ENCODE measurements around the gene RAB40B. TPM values are rescaled to one million over a fixed set of nuclear protein-coding genes. Genes with fewer than 3 reads are reported as not detected.

Gene RAB40B
- total and polyA plus RNA-seq, 4 donors, result 4.9 to 12.2 (median 9.1) TPM

DNA sequence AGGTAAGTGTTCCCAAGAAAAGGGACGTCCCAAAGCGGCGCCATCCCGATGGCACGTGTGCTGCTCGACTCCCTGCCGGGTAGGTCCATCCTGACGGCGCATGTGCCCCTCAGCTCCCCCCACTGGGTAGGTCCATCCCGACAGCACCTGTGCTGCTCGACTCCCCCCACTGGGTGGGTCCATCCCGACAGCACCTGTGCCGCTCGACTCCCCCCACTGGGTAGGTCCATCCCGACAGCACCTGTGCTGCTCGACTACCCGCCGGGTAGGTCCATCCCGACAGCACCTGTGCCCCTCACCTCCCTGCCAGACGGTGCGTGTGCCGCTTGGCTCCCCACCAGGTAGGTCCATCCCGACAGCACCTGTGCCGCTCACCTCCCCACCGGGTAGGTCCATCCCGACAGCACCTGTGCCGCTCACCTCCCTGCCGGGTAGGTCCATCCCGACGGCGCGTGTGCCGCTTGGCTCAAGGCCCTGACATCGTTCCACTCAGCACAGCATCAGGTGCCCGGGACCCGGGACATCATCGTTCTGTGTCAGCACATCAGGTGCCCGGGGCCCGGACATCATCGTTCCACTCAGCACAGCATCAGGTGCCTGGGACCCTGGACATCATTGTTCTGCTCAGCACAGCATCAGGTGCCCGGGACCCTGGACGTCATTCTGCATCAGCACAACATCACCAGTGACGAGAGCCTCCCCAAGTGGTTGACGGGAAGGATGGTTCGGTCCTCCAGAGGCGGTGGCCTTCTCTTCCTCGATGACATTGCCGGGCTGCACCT is 31.2 kb upstream of the RAB40B start:
- H3K4me3 ChIP-seq, result no peak overlapping the region
- H3K9ac ChIP-seq (ENCODE audit: insufficient read depth in 1 of 2, low read length in 2 of 2), result no peak overlapping the region
- DNase-seq (no peak), ATAC-seq (ENCODE audit: insufficient read depth, low FRiP score) (no peak)
- TF ChIP-seq, protein P1, sequence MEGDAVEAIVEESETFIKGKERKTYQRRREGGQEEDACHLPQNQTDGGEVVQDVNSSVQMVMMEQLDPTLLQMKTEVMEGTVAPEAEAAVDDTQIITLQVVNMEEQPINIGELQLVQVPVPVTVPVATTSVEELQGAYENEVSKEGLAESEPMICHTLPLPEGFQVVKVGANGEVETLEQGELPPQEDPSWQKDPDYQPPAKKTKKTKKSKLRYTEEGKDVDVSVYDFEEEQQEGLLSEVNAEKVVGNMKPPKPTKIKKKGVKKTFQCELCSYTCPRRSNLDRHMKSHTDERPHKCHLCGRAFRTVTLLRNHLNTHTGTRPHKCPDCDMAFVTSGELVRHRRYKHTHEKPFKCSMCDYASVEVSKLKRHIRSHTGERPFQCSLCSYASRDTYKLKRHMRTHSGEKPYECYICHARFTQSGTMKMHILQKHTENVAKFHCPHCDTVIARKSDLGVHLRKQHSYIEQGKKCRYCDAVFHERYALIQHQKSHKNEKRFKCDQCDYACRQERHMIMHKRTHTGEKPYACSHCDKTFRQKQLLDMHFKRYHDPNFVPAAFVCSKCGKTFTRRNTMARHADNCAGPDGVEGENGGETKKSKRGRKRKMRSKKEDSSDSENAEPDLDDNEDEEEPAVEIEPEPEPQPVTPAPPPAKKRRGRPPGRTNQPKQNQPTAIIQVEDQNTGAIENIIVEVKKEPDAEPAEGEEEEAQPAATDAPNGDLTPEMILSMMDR (IDR thresholded peaks at IDR 0.05; ENCODE audit: control extremely low read depth, extremely low read depth), result no peak
- no peaks in the 10 kb centered on the region for H3K4me1 ChIP-seq (ENCODE audit: control insufficient read depth in 5 of 5, insufficient read depth in 5 of 5, low read length in 5 of 5)
- H3K27me3 ChIP-seq (ENCODE audit: control insufficient read depth in 3 of 3, insufficient read depth in 3 of 3, low read length in 2 of 3), result no peaks in the 10 kb centered on the region
- H3K36me3 ChIP-seq (ENCODE audit: control insufficient read depth in 4 of 4, insufficient read depth in 4 of 4, low read length in 4 of 4), result peaks cover 10 to 34% (median 17%) of the 10 kb centered on the region in 4 donors
- no peak overlapping the region for H3K27ac ChIP-seq (ENCODE audit: low read depth in 1 of 2, low read length in 1 of 2)
- WGBS, 2 donors, result 88 to 89% methylated on average over 45 to 48 of the region's 48 CpGs
- H3K9me3 ChIP-seq (ENCODE audit: control insufficient read depth in 4 of 4, insufficient read depth in 3 of 4, low read length in 3 of 4), result peaks cover 0 to 7% (median under 1%) of the 10 kb centered on the region in 4 donors

DNA sequence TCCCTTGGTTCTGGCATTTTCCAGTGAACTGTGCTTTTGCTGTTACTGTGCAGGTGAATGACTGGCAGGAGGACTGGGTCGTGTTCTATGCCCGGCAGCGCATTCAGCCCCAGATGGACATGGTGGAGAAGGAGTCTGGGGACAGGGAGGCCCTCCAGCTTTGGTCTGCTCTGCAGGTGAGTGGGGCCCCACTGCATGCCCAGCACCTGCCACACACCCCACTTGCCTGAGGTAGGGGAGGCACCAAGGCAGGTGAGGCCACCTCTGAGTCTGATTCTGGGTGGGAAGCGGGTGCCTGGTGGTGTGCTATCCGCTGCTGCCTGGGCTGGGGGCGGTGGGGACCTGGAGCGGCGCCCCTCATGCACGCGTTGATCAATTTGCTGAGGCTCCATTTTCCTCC is 27.9 kb upstream of the RAB40B start:
- 98 to 99% methylated on average over 10 of the region's 10 CpGs for WGBS, 2 donors
- peaks cover 14 to 24% (median 20%) of the 10 kb centered on the region in 4 donors for H3K36me3 ChIP-seq (ENCODE audit: control insufficient read depth in 4 of 4, insufficient read depth in 4 of 4, low read length in 4 of 4)
- H3K9ac ChIP-seq (ENCODE audit: insufficient read depth in 1 of 2, low read length in 2 of 2), result no peak overlapping the region
- no peaks in the 10 kb centered on the region for H3K4me1 ChIP-seq (ENCODE audit: control insufficient read depth in 5 of 5, insufficient read depth in 5 of 5, low read length in 5 of 5)
- H3K27me3 ChIP-seq (ENCODE audit: control insufficient read depth in 3 of 3, insufficient read depth in 3 of 3, low read length in 2 of 3), result no peaks in the 10 kb centered on the region
- DNase-seq (no peak), ATAC-seq (ENCODE audit: insufficient read depth, low FRiP score) (no peak)
- no peaks in the 10 kb centered on the region for H3K9me3 ChIP-seq (ENCODE audit: control insufficient read depth in 4 of 4, insufficient read depth in 3 of 4, low read length in 3 of 4)
- no peak overlapping the region for H3K27ac ChIP-seq (ENCODE audit: low read depth in 1 of 2, low read length in 1 of 2)
- TF ChIP-seq, protein P1 (IDR thresholded peaks at IDR 0.05; ENCODE audit: control extremely low read depth, extremely low read depth), result no peak
- no peak overlapping the region for H3K4me3 ChIP-seq

DNA sequence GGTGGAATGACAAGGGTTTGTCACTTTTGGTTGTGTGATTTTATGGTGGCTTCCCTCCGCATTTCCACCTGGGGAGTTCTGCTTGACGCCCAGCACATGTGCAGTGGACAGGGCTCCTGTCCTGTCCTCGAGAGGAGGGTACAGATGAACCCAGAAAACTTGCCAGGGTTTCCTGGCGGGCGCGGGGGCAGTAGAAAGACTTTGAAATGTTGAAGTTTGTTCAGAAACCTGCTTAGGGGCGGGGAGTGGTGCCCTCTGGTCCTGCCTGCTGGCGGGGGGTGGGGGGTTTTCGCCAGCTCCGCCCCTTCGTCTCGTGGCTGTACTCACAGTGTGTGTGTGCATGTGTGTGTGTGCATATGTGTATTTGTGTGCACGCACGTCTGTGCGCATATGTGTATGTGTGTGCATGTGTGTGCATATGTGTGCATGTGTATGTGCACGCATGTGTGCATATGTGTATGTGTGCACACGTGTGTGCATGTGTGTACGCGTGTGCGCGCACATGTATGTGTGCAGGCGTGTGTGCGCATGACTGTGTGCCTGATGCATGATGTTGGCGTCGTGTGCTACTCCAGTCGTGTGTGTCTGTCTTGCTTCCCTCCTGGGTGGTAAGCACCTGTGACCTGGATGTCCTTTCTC is 24.8 kb upstream of the RAB40B start:
- TF ChIP-seq, protein P1 (IDR thresholded peaks at IDR 0.05; ENCODE audit: control extremely low read depth, extremely low read depth), result no peak
- Histone ChIP-seq H3K9me3 (ENCODE audit: control insufficient read depth in 4 of 4, insufficient read depth in 3 of 4, low read length in 3 of 4) (no peaks in the 10 kb centered on the region), H3K4me3 (no peak overlapping the region), H3K4me1 (ENCODE audit: control insufficient read depth in 5 of 5, insufficient read depth in 5 of 5, low read length in 5 of 5) (peaks cover 0 to under 1% (median 0%) of the 10 kb centered on the region in 5 donors), H3K27ac (ENCODE audit: low read depth in 1 of 2, low read length in 1 of 2) (no peak overlapping the region), H3K36me3 (ENCODE audit: control insufficient read depth in 4 of 4, insufficient read depth in 4 of 4, low read length in 4 of 4) (peaks cover 16 to 33% (median 23%) of the 10 kb centered on the region in 4 donors), H3K9ac (ENCODE audit: insufficient read depth in 1 of 2, low read length in 2 of 2) (no peak overlapping the region), H3K27me3 (ENCODE audit: control insufficient read depth in 3 of 3, insufficient read depth in 3 of 3, low read length in 2 of 3) (no peaks in the 10 kb centered on the region)
- 89 to 98% methylated on average over 26 of the region's 26 CpGs for WGBS, 2 donors
- ATAC-seq (ENCODE audit: insufficient read depth, low FRiP score) (no peak), DNase-seq (no peak)
